K562 (cell line): ENCODE data around the gene CNDP1.
"Not testable (repeated sequence)": the region's sequence is repeated elsewhere in the genome, so short reads cannot be mapped to it uniquely, and the experiment has no call there.

Source experiments
- DPF2 ChIP-seq: fragments of 450-650 bp; IDR thresholded peaks from 2 replicates; pipeline ENCODE4 v1.6.1; 2016
- FOSL1 ChIP-seq: fragments of 200-800 bp; sonication (Bioruptor generic); conservative IDR thresholded peaks from 2 replicates; pipeline ENCODE4 v1.6.1; 2016; ENCODE audit warnings: missing genetic modification characterization, missing compliant biosample characterization
- NCOA1 ChIP-seq: fragments of 450-650 bp; IDR thresholded peaks from 2 replicates; pipeline ENCODE4 v1.6.1; 2016; ENCODE audit warnings: low read depth
- SMC3 ChIP-seq: conservative IDR thresholded peaks from 2 replicates; pipeline ENCODE4 v1.6.1; 2011; ENCODE audit warnings: low read depth, low read length, improper control_type of control experiment; ENCODE audit not compliant: insufficient read depth
- TF ChIP-seq, protein P1 (sequence below): conservative IDR thresholded peaks from 2 replicates; pipeline ENCODE4 v1.6.1; 2011; ENCODE audit warnings: low read depth, mild to moderate bottlenecking, low read length; ENCODE audit not compliant: control insufficient read depth
- TF ChIP-seq, protein P2 (sequence below), 3 experiments: IDR thresholded peaks in 2 of 3; conservative IDR thresholded peaks in 1 of 3; 2 replicates each; pipeline ENCODE4 v1.5.1; 2011 to 2012; ENCODE audit warnings: low read length in 3 of 3, mild to moderate bottlenecking in 3 of 3, control low read depth in 2 of 3, improper control_type of control experiment in 1 of 3, inconsistent platforms in 1 of 3, low read depth in 1 of 3, mixed read lengths in 1 of 3, moderate library complexity in 1 of 3; ENCODE audit not compliant: insufficient read depth in 2 of 3
- TF ChIP-seq, protein P3 (sequence below): fragments of 250-450 bp; sonication (Bioruptor Pico); IDR thresholded peaks from 2 replicates; pipeline ENCODE4 v1.9.0; 2021; ENCODE audit warnings: mild to moderate bottlenecking, inconsistent platforms
- TF ChIP-seq, protein P4 (sequence below): fragments of 450-650 bp; IDR thresholded peaks from 2 replicates; pipeline ENCODE4 v1.6.1; 2016; ENCODE audit warnings: borderline replicate concordance

DNA sequence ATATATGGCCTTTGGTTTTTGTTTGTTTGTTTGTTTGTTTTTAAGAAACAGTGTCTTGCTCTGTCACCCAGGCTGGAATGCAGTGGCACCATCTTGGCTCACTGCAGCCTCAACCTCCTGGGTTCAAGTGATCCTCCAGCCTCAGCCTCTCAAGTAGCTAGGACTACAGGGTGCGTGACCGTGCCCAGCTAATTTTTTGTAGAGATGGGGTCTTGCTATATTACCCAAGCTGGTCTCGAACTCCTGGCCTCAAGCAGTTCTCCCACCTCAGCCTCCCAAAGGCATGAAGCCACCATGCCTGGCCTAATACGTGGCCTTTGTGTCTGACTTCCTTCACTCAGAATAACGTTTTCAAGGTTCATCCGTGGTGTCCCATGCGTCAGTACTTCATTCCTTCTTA is 9.4 kb upstream of the CNDP1 start:
- not testable (repeated sequence) for TF ChIP-seq FOSL1 (tag); DPF2; SMC3; NCOA1
- TF ChIP-seq, protein P1, sequence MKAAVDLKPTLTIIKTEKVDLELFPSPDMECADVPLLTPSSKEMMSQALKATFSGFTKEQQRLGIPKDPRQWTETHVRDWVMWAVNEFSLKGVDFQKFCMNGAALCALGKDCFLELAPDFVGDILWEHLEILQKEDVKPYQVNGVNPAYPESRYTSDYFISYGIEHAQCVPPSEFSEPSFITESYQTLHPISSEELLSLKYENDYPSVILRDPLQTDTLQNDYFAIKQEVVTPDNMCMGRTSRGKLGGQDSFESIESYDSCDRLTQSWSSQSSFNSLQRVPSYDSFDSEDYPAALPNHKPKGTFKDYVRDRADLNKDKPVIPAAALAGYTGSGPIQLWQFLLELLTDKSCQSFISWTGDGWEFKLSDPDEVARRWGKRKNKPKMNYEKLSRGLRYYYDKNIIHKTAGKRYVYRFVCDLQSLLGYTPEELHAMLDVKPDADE, result not testable (repeated sequence)
- TF ChIP-seq, protein P2, sequence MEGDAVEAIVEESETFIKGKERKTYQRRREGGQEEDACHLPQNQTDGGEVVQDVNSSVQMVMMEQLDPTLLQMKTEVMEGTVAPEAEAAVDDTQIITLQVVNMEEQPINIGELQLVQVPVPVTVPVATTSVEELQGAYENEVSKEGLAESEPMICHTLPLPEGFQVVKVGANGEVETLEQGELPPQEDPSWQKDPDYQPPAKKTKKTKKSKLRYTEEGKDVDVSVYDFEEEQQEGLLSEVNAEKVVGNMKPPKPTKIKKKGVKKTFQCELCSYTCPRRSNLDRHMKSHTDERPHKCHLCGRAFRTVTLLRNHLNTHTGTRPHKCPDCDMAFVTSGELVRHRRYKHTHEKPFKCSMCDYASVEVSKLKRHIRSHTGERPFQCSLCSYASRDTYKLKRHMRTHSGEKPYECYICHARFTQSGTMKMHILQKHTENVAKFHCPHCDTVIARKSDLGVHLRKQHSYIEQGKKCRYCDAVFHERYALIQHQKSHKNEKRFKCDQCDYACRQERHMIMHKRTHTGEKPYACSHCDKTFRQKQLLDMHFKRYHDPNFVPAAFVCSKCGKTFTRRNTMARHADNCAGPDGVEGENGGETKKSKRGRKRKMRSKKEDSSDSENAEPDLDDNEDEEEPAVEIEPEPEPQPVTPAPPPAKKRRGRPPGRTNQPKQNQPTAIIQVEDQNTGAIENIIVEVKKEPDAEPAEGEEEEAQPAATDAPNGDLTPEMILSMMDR (IDR thresholded peaks at IDR 0.05 in 2 of 3, conservative IDR thresholded peaks at IDR 0.05 in 1 of 3; ENCODE audit: insufficient read depth in 2 of 3, low read depth in 1 of 3, low read length in 3 of 3), result not testable (repeated sequence)
- TF ChIP-seq, protein P3, sequence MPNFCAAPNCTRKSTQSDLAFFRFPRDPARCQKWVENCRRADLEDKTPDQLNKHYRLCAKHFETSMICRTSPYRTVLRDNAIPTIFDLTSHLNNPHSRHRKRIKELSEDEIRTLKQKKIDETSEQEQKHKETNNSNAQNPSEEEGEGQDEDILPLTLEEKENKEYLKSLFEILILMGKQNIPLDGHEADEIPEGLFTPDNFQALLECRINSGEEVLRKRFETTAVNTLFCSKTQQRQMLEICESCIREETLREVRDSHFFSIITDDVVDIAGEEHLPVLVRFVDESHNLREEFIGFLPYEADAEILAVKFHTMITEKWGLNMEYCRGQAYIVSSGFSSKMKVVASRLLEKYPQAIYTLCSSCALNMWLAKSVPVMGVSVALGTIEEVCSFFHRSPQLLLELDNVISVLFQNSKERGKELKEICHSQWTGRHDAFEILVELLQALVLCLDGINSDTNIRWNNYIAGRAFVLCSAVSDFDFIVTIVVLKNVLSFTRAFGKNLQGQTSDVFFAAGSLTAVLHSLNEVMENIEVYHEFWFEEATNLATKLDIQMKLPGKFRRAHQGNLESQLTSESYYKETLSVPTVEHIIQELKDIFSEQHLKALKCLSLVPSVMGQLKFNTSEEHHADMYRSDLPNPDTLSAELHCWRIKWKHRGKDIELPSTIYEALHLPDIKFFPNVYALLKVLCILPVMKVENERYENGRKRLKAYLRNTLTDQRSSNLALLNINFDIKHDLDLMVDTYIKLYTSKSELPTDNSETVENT (CRISPR knock-in tag), result not testable (repeated sequence)
- TF ChIP-seq, protein P4, sequence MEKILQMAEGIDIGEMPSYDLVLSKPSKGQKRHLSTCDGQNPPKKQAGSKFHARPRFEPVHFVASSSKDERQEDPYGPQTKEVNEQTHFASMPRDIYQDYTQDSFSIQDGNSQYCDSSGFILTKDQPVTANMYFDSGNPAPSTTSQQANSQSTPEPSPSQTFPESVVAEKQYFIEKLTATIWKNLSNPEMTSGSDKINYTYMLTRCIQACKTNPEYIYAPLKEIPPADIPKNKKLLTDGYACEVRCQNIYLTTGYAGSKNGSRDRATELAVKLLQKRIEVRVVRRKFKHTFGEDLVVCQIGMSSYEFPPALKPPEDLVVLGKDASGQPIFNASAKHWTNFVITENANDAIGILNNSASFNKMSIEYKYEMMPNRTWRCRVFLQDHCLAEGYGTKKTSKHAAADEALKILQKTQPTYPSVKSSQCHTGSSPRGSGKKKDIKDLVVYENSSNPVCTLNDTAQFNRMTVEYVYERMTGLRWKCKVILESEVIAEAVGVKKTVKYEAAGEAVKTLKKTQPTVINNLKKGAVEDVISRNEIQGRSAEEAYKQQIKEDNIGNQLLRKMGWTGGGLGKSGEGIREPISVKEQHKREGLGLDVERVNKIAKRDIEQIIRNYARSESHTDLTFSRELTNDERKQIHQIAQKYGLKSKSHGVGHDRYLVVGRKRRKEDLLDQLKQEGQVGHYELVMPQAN, result not testable (repeated sequence)
